Large intestine (tissue), 3 donors: Measurements from ENCODE around the gene BAX. TPM values are rescaled to one million over a fixed set of nuclear protein-coding genes. Genes with fewer than 3 reads are reported as not detected.

ENCODE experiments used
- DNase-seq, 2 donors: peaks; one replicate each; pipeline versions ENCODE4 v3.0.0 to v3.0.0-alpha.2; 2013
- H3K27ac ChIP-seq: one replicate; pipeline ENCODE4 v1.5.1; 2013; ENCODE audit warnings: low read length
- H3K27me3 ChIP-seq: 2 replicates; pipeline ENCODE4 v1.6.1; 2013; ENCODE audit warnings: low read length; ENCODE audit not compliant: control insufficient read depth, insufficient read depth
- H3K36me3 ChIP-seq: 2 replicates; pipeline ENCODE4 v1.6.1; 2013; ENCODE audit warnings: low read length; ENCODE audit not compliant: control insufficient read depth, insufficient read depth
- H3K4me1 ChIP-seq: one replicate; pipeline ENCODE4 v1.6.1; 2013; ENCODE audit warnings: low read length; ENCODE audit not compliant: control insufficient read depth, insufficient read depth
- H3K4me3 ChIP-seq: one replicate; pipeline ENCODE4 v1.5.1; 2013; ENCODE audit warnings: low read length
- H3K9me3 ChIP-seq: one replicate; pipeline ENCODE4 v1.6.1; 2013; ENCODE audit warnings: mild to moderate bottlenecking, low read depth, low read length, moderate library complexity; ENCODE audit not compliant: control insufficient read depth
- WGBS: methylation state at CpG from one replicate; pipeline ENCODE4 v1.1.5; 2013; ENCODE audit warnings: low lambda C conversion rate; ENCODE audit not compliant: insufficient coverage; 5-methylcytosine and 5-hydroxymethylcytosine counted together
- polyA plus RNA-seq: library from polyadenylated mRNA; unstranded; fragments of 120-200 nt; gene quantifications from one replicate; pipeline ENCODE4 v1.2.1, GENCODE V29; 2013

BAX gene
- polyA plus RNA-seq, 1 donor: 129 TPM

GRCh38 chr19:48961051-48961649 lies 6.5 kb downstream of the BAX start:
- H3K4me1 ChIP-seq: peaks cover 32% of the 10 kb centered on the region
- no peaks in the 10 kb centered on the region for H3K27me3 ChIP-seq
- WGBS: no CpG with 5 or more reads among the region's 19 CpGs
- H3K27ac ChIP-seq: peak overlapping the region; percentile 97
- H3K36me3 ChIP-seq: peaks cover 13% of the 10 kb centered on the region
- peaks cover 3% of the 10 kb centered on the region for H3K9me3 ChIP-seq
- no peak overlapping the region for H3K4me3 ChIP-seq
- DNase-seq: peak in 1 of 2 donors; percentile 37

DNA sequence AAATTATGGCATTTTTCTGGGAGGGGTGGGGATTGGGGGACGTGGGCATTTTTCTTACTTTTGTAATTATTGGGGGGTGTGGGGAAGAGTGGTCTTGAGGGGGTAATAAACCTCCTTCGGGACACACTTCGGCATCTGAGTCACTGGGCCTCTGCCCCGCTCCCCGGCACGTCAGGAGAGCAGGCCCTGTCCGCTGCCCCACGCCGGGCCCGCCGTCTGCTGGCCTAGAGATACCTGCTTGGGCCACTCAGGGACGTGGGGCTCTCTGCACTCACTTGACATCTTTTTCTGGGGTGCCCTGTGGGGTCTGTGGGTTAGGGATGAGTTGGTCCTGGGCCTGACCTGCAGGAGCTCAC lies 7.0 kb downstream of the BAX start:
- H3K9me3 ChIP-seq: peaks cover 7% of the 10 kb centered on the region
- peaks cover 29% of the 10 kb centered on the region for H3K4me1 ChIP-seq
- H3K27ac ChIP-seq: peak overlapping the region; percentile 97
- peak overlapping the region; percentile 57 for H3K4me3 ChIP-seq
- no peaks in the 10 kb centered on the region for H3K27me3 ChIP-seq
- H3K36me3 ChIP-seq: peaks cover 15% of the 10 kb centered on the region
- no CpG with 5 or more reads among the region's 12 CpGs for WGBS
- DNase-seq: no peak

GRCh38 chr19:48962029-48962848 lies 7.6 kb downstream of the BAX start:
- H3K4me1 ChIP-seq: peaks cover 29% of the 10 kb centered on the region
- no peaks in the 10 kb centered on the region for H3K27me3 ChIP-seq
- peak overlapping the region; percentile 97 for H3K27ac ChIP-seq
- peak; percentile 91 to 95 for DNase-seq
- whole genome bisulfite sequencing: no CpG with 5 or more reads among the region's 22 CpGs
- peak overlapping the region; percentile 57 for H3K4me3 ChIP-seq
- H3K9me3 ChIP-seq: peaks cover 7% of the 10 kb centered on the region
- H3K36me3 ChIP-seq: peaks cover 20% of the 10 kb centered on the region

DNA sequence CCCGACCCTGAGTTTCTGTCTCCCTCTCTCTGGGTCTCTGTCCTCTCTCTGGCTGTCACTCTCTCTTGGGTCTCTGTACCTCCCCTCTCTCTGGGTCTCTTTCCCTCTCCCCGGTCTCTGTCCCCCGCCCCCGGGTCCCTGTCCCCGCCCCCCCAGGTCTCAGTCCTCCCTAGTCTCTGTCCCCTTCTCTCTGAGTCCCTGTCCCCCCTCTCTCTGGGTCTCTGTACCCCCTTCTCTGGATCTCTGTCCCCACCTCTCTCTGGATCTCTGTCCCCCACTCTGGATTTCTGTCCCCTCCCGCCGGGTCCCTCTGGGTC lies 8.1 kb downstream of the BAX start:
- H3K36me3 ChIP-seq: peaks cover 19% of the 10 kb centered on the region
- H3K27ac ChIP-seq: peak overlapping the region; percentile 97
- peaks cover 7% of the 10 kb centered on the region for H3K9me3 ChIP-seq
- peak overlapping the region; percentile 57 for H3K4me3 ChIP-seq
- H3K4me1 ChIP-seq: peaks cover 29% of the 10 kb centered on the region
- H3K27me3 ChIP-seq: no peaks in the 10 kb centered on the region
- WGBS: no CpG with 5 or more reads among the region's 7 CpGs
- no peak for DNase-seq

DNA sequence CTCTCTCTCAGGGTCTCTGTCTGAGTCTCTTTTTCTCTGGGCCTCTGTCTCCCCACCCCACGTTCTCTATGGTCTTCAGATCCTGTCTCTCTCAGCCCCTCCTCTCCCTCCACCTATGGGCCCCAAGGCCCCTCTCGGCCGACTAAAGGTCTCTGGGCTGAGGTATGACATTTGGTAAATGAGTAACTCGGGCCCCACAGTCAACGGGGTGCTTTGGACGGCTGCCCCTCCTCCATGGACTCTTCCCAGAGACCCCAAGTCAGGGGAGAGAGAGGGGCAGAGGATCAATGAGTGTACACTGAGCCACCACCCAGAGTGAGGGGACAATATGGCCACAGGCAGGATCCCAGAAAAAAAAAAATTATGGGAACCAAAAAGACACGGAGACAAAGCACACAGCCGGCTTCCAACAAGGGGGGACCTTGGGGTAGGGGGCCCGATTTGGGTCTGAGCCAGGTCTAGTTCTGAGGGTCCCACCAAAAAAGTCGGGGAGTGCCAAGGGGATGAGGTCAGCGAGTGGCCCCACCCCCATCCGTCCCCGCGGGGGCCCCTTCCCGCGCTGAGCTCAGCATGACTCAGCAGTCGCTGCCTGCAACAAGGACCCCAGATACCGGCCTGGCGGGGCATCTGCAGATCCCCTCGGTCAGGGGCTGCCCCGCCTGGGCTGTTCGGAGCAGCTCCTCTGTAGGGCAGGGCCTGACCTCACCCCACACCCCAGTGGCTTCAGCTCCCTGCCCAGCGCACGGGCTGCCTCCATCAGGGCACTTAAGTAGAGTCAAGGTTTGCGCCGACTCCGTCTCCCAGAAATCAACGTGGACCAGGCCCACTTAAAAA lies 8.9 kb downstream of the BAX start:
- Histone ChIP-seq H3K9me3 (peaks cover 7% of the 10 kb centered on the region), H3K36me3 (peaks cover 22% of the 10 kb centered on the region), H3K27ac (peak overlapping the region; percentile 97), H3K4me3 (peak overlapping the region; percentile 57), H3K4me1 (peaks cover 29% of the 10 kb centered on the region), H3K27me3 (no peaks in the 10 kb centered on the region)
- no CpG with 5 or more reads among the region's 28 CpGs for WGBS
- peak; percentile 92 to 96 for DNase-seq

GRCh38 chr19:48964205-48965039 lies 9.7 kb downstream of the BAX start:
- Histone ChIP-seq H3K27me3 (no peaks in the 10 kb centered on the region), H3K36me3 (peaks cover 29% of the 10 kb centered on the region), H3K9me3 (peaks cover 11% of the 10 kb centered on the region), H3K4me3 (peak overlapping the region; percentile 57), H3K4me1 (peaks cover 29% of the 10 kb centered on the region), H3K27ac (peak overlapping the region; percentile 97)
- peak in 1 of 2 donors; percentile 88 for DNase-seq
- WGBS: no CpG with 5 or more reads among the region's 19 CpGs

GRCh38 chr19:48965040-48965805 lies 10.5 kb downstream of the BAX start, which contains the start of gene FTL:
TSS of gene FTL (plus strand) at chr19:48965309. CDS start at chr19:48965508, 199 bp downstream.
- H3K9me3 ChIP-seq: peaks cover 13% of the 10 kb centered on the region
- DNase-seq: peak; percentile 98 to 99
- WGBS: no CpG with 5 or more reads among the region's 52 CpGs
- peaks cover 37% of the 10 kb centered on the region for H3K36me3 ChIP-seq
- H3K27ac ChIP-seq: peak within 1 kb of the TSS; percentile 97
- no peaks in the 10 kb centered on the region for H3K27me3 ChIP-seq
- H3K4me1 ChIP-seq: peaks cover 29% of the 10 kb centered on the region
- H3K4me3 ChIP-seq: peak within 1 kb of the TSS; percentile 91

GRCh38 chr19:48965806-48966540 lies 11.3 kb downstream of the BAX start:
- Histone ChIP-seq H3K9me3 (peaks cover 13% of the 10 kb centered on the region), H3K4me1 (peaks cover 25% of the 10 kb centered on the region), H3K4me3 (peak overlapping the region; percentile 91), H3K27me3 (no peaks in the 10 kb centered on the region), H3K27ac (peak overlapping the region; percentile 79), H3K36me3 (peaks cover 42% of the 10 kb centered on the region)
- WGBS: no CpG with 5 or more reads among the region's 36 CpGs
- DNase-seq: peak; percentile 68 to 79
